GM12878 (cell line): ENCODE measurements around the gene AMY1C. TPM values are rescaled to one million over a fixed set of nuclear protein-coding genes. Genes with fewer than 3 reads are reported as not detected.
"Not testable (repeated sequence)": the region's sequence is repeated elsewhere in the genome, so short reads cannot be mapped to it uniquely, and the experiment has no call there.

Experiments
- ATAC-seq: fragments of 200-7000 bp; cut with Tn5 transposase; 3 replicates; pipeline ENCODE4 v1.9.1; 2020; ENCODE audit warnings: mild to moderate bottlenecking, moderate library complexity
- BruUV-seq: library from RNA; stranded (reverse); fragments of 400-500 nt; replicated peaks from 2 replicates; lab custom pipeline; 2021; lab: Mats Ljungman, UMichigan
- CTCF ChIA-PET: fragments of 300-600 bp; sonication (Branson Sonifier 250); formaldehyde crosslinking; extraction: SDS; loops from one replicate; lab custom pipeline; 2021; ENCODE audit warnings: inconsistent platforms; lab: Yijun Ruan, JAX
- POLR2A ChIA-PET: fragments of 350-600 bp; formaldehyde crosslinking; extraction: SDS; loops from one replicate; lab custom pipeline; 2021; ENCODE audit warnings: inconsistent platforms; lab: Charles Lee
- RAD21 ChIA-PET: fragments of 300-600 bp; sonication (Branson Sonifier 250); formaldehyde crosslinking; loops from one replicate; lab custom pipeline; 2023; ENCODE audit warnings: antibody characterized with exemption; ENCODE audit not compliant: unreplicated experiment; lab: Charles Lee
- SMC1A ChIA-PET: fragments of 300-600 bp; sonication (Branson Sonifier 250); formaldehyde crosslinking; loops from one replicate; lab custom pipeline; 2023; ENCODE audit not compliant: unreplicated experiment, uncharacterized antibody; lab: Charles Lee
- DNase-seq: peaks from one replicate; pipeline ENCODE4 v3.0.0-alpha.2; 2011; ENCODE audit warnings: low read depth, low spot score
- FAIRE-seq: peaks from 3 replicates; lab custom pipeline; 2011; peaks lifted over from hg19 to GRCh38; lab: Jason Lieb, UNC
- H2AFZ ChIP-seq: 2 replicates; pipeline ENCODE4 v1.6.0; 2011; ENCODE audit warnings: low read depth, low read length, control low read depth; ENCODE audit not compliant: control insufficient read depth
- H3K27ac ChIP-seq: 2 replicates; pipeline ENCODE4 v1.5.1; 2011; ENCODE audit warnings: control low read depth; ENCODE audit not compliant: control insufficient read depth, insufficient read depth
- H3K27me3 ChIP-seq, 2 experiments: replicated peaks in 1 of 2; 2 replicates each; pipeline versions ENCODE4 v1.6.0 to v1.6.1; 2011; ENCODE audit warnings: low read length in 1 of 2; ENCODE audit not compliant: control insufficient read depth in 2 of 2, insufficient read depth in 2 of 2
- H3K36me3 ChIP-seq, 2 experiments: 2 replicates each; pipeline ENCODE4 v1.5.1; 2011; ENCODE audit warnings: low read length in 1 of 2; ENCODE audit not compliant: control insufficient read depth in 2 of 2, insufficient read depth in 2 of 2
- H3K4me1 ChIP-seq: 2 replicates; pipeline ENCODE4 v1.6.1; 2011; ENCODE audit warnings: mild to moderate bottlenecking, low read length, moderate library complexity, mixed read lengths; ENCODE audit not compliant: control insufficient read depth, insufficient read depth
- H3K4me2 ChIP-seq: 2 replicates; pipeline ENCODE4 v1.6.0; 2011; ENCODE audit warnings: control low read depth; ENCODE audit not compliant: control insufficient read depth, insufficient read depth
- H3K4me3 ChIP-seq: fragments of 200-600 bp; sonication (generic); 2 replicates; pipeline ENCODE4 v1.5.1; 2016
- H3K79me2 ChIP-seq: 2 replicates; pipeline ENCODE4 v1.6.0; 2011; ENCODE audit warnings: low read length; ENCODE audit not compliant: control insufficient read depth, insufficient read depth
- H3K9ac ChIP-seq: 2 replicates; pipeline ENCODE4 v1.8.0; 2011; ENCODE audit warnings: low read length, control low read depth, mixed read lengths; ENCODE audit not compliant: control insufficient read depth, insufficient read depth
- H3K9me3 ChIP-seq: replicated peaks from 3 replicates; pipeline ENCODE4 v1.5.1; 2011; ENCODE audit warnings: mild to moderate bottlenecking, low read length; ENCODE audit not compliant: control insufficient read depth, insufficient read depth
- H4K20me1 ChIP-seq: 2 replicates; pipeline ENCODE4 v1.6.0; 2011; ENCODE audit not compliant: control insufficient read depth, insufficient read depth
- WGBS: methylation state at CpG from one replicate; pipeline ENCODE4 v1.1.6; 2016; ENCODE audit warnings: low lambda C conversion rate; ENCODE audit not compliant: insufficient replicate concordance, insufficient coverage; ENCODE audit errors: missing lambda C conversion rate; 5-methylcytosine and 5-hydroxymethylcytosine counted together
- in situ Hi-C: fragments of 300-500 bp; cut with MboI; formaldehyde crosslinking; loops from 9 replicates; pipeline ENCODE4 v1.14.3; 2018; ENCODE audit warnings: mixed read lengths
- intact Hi-C: fragments of 100-400 bp; cut with micrococcal nuclease; formaldehyde crosslinking; loops from one replicate; pipeline ENCODE4 v1.14.2; 2022; ENCODE audit not compliant: unreplicated experiment
- polyA plus RNA-seq, 11 experiments: library from polyadenylated mRNA; depleted of rRNA in 4 of 11; unstranded in 6 of 11; stranded (reverse) in 5 of 11; fragments of >200 nt; fragmentation: Nextera tagmentation in 4 of 11; fragmentation: Illumina TruSeq in 1 of 11; extraction: Ambion mirVana in 4 of 11; extraction: Trizol in 1 of 11; gene quantifications; 1 replicate in 1 of 11; 2 replicates in 10 of 11; pipeline versions ENCODE4 v1.2.1 to v1.2.3, GENCODE V29; 2011 to 2016; ENCODE audit warnings: inconsistent platforms in 2 of 11, missing spikeins in 2 of 11, low read depth in 1 of 11
- total RNA-seq, 4 experiments: library from RNA; depleted of rRNA in 3 of 4; stranded (reverse); fragments of >200 nt in 3 of 4; fragmentation: Illumina TruSeq in 1 of 4; extraction: Trizol in 1 of 4; gene quantifications; 2 replicates each; pipeline versions ENCODE4 v1.2.1 to v1.2.3, GENCODE V29; 2013 to 2021

The AMY1C gene
- total and polyA plus RNA-seq, 10 of the 15 experiments (the other 5 are each of a cell fraction or from before 2014, with no cell fraction given), result 0.06 to 0.13 (median 0.07) TPM; not detected in 7

DNA sequence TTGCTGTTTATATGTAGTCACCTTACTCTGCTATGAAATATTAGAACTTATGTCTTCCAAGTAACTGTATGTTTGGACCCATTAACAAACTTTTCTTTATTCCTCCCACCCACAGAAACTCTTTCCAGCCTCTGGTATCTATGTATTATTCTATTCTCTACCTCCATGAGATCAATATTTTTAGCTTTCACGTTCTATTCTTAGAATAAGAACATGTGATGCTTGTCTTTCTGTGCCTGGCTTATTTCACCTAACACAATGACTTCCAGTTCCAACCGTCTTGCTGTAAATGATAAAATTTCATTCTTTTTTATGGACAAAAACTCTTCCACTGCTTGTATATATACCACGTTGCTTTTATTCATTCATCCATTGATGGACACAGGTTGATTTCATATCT, 14.4 kb upstream of the AMY1C start:
- H3K79me2 ChIP-seq, H3K4me1 ChIP-seq, intact Hi-C loops, SMC1A ChIA-PET, in situ Hi-C loops, H3K36me3 ChIP-seq, RAD21 ChIA-PET, H3K27me3 ChIP-seq, H3K27ac ChIP-seq, CTCF ChIA-PET, POLR2A ChIA-PET, BruUV-seq, H2AFZ ChIP-seq, H3K9me3 ChIP-seq, FAIRE-seq, H4K20me1 ChIP-seq, H3K4me3 ChIP-seq, ATAC-seq, DNase-seq, H3K4me2 ChIP-seq, H3K9ac ChIP-seq: not testable (repeated sequence)
- WGBS, result no CpG with 5 or more reads among the region's 3 CpGs

DNA sequence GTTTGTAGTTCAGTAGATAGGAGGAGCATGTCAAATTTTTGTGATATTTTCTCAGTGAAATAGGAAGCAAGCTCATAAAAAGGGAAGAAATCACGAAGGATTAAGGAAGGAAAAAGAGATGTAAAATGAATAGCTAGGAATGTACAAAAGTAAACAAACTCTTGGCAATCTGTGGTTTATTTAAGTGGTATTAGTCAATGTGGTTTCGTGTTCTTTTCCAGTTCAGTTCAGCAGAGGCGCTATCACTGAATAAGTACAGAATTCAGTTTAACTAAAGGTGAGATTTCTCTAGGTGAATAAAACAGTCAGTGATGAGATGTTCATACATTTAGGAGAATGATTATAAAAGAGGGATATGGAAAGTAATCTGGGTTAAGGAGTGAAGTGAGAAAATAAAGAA, 11.7 kb upstream of the AMY1C start:
- H3K4me3 ChIP-seq, H3K36me3 ChIP-seq, H3K79me2 ChIP-seq, POLR2A ChIA-PET, in situ Hi-C loops, DNase-seq, intact Hi-C loops, H3K4me2 ChIP-seq, BruUV-seq, SMC1A ChIA-PET, H2AFZ ChIP-seq, ATAC-seq, H3K27ac ChIP-seq, H3K9ac ChIP-seq, RAD21 ChIA-PET, H3K9me3 ChIP-seq, H3K4me1 ChIP-seq, H3K27me3 ChIP-seq, CTCF ChIA-PET, FAIRE-seq, H4K20me1 ChIP-seq: not testable (repeated sequence)
- WGBS, result no CpG with 5 or more reads among the region's 3 CpGs

DNA sequence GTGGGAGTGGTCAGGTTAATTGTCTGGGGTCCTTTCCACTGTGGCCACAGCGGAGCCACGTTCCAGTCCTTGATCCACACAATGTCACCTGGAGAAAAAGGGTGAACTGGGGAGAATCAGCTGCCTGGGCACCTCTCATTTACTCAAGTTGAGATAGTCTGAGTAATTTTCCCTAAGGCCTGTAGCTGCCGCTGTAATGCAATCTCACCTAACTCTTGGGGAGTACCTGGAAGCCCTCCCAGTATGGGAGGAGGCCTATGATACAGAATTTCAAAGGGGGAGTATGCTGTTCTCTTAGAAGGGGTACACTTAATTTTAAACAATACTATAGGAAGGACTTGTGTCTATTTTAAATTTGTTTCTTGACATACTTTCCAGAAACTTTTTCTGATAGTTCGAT, 5.2 kb upstream of the AMY1C start:
- H3K4me3 ChIP-seq, in situ Hi-C loops, H3K36me3 ChIP-seq, H3K9me3 ChIP-seq, H3K4me1 ChIP-seq, POLR2A ChIA-PET, H3K4me2 ChIP-seq, RAD21 ChIA-PET, CTCF ChIA-PET, H4K20me1 ChIP-seq, H3K79me2 ChIP-seq, intact Hi-C loops, BruUV-seq, H2AFZ ChIP-seq, SMC1A ChIA-PET, DNase-seq, H3K27ac ChIP-seq, ATAC-seq, H3K9ac ChIP-seq, H3K27me3 ChIP-seq, FAIRE-seq: not testable (repeated sequence)
- no CpG with 5 or more reads among the region's 4 CpGs for WGBS

DNA sequence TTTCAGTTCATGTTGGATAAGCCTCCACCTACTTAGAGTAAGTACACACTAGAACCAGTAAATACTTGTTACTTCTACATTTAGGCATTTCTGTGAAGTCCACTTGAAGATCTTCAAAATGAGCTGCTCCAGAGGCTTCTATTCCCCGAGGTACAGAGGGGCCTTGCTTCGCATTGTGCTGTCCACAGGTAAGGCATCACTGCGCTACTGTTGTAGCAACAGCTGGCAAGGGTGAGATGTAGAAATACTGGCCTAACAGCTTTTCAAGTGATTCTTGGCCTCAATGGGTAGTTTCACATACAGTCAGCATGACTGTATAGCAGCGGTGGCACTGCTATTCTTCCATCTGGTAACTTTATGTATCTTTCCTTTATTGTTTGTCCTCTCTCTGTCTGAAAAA, 4.7 kb upstream of the AMY1C start:
- FAIRE-seq, H3K4me1 ChIP-seq, H3K27ac ChIP-seq, BruUV-seq, H3K4me3 ChIP-seq, CTCF ChIA-PET, ATAC-seq, intact Hi-C loops, RAD21 ChIA-PET, H3K4me2 ChIP-seq, H3K9ac ChIP-seq, in situ Hi-C loops, H3K9me3 ChIP-seq, H3K27me3 ChIP-seq, H2AFZ ChIP-seq, H3K36me3 ChIP-seq, H4K20me1 ChIP-seq, SMC1A ChIA-PET, DNase-seq, H3K79me2 ChIP-seq, POLR2A ChIA-PET: not testable (repeated sequence)
- no CpG with 5 or more reads among the region's 4 CpGs for WGBS
